ENCODE data around the gene GSDMA.

- TF ChIP-seq CTCF (IDR thresholded peaks at IDR 0.05) (no peak), POLR2A (IDR thresholded peaks at IDR 0.05) (no peak)
Measured at GRCh38 chr17:39975801-39976200, 13.0 kb downstream of the GSDMA start.
